ENCODE measurements around the gene KCNQ2.

- TF ChIP-seq ZNF274 (IDR thresholded peaks at IDR 0.05; ENCODE audit: low read depth, low read length) (no peak), YY1 (IDR thresholded peaks at IDR 0.05; ENCODE audit: insufficient read depth, insufficient read length) (no peak)
Measured at GRCh38 chr20:63405102-63405730, 67.2 kb downstream of the KCNQ2 start.

Data from NT2/D1 (cell line).